ENCODE measurements around the gene TBX20.
"Not testable (repeated sequence)": the region's sequence is repeated elsewhere in the genome, so short reads cannot be mapped to it uniquely, and the experiment has no call there.

Gene TBX20

GRCh38 chr7:35255443-35256255, 1.7 kb upstream of the TBX20 start:
- no peak for DNase-seq (ENCODE audit: low read depth)

- no peak for DNase-seq (ENCODE audit: low read depth)
These were observed 869 bp upstream of the TBX20 start for GRCh38 chr7:35254496-35255442.

GRCh38 chr7:35253460-35253709, 515 bp downstream of the TBX20 start:
- no peak for DNase-seq (ENCODE audit: low read depth)

GRCh38 chr7:35252612-35253459, 1.1 kb downstream of the TBX20 start:
- DNase-seq (ENCODE audit: low read depth) = no peak

- DNase-seq (ENCODE audit: low read depth) = no peak
These were observed 2.1 kb downstream of the TBX20 start for GRCh38 chr7:35251606-35252310.

- DNase-seq (ENCODE audit: low read depth) = no peak
These were observed 3.0 kb downstream of the TBX20 start for GRCh38 chr7:35250941-35251340.

GRCh38 chr7:35250452-35250851, 3.4 kb downstream of the TBX20 start:
- DNase-seq (ENCODE audit: low read depth) = no peak

- DNase-seq (ENCODE audit: low read depth) = no peak
These were observed 4.4 kb downstream of the TBX20 start for GRCh38 chr7:35249537-35249907.

- no peak for DNase-seq (ENCODE audit: low read depth)
These were observed 5.0 kb downstream of the TBX20 start for GRCh38 chr7:35248576-35249536.

- DNase-seq (ENCODE audit: low read depth) = no peak
These were observed 7.1 kb downstream of the TBX20 start for GRCh38 chr7:35246819-35247218.

- no peak for DNase-seq (ENCODE audit: low read depth)
These were observed 12.0 kb downstream of the TBX20 start for GRCh38 chr7:35241884-35242283.

GRCh38 chr7:35241436-35241835, 12.5 kb downstream of the TBX20 start:
- no peak for DNase-seq (ENCODE audit: low read depth)

- DNase-seq (ENCODE audit: low read depth) = not testable (repeated sequence)
These were observed 12.9 kb downstream of the TBX20 start for GRCh38 chr7:35241008-35241407.

GRCh38 chr7:35238456-35238855, 15.4 kb downstream of the TBX20 start:
- DNase-seq (ENCODE audit: low read depth) = not testable (repeated sequence)

GRCh38 chr7:35232994-35233393, 20.9 kb downstream of the TBX20 start:
- no peak for DNase-seq (ENCODE audit: low read depth)

- not testable (repeated sequence) for DNase-seq (ENCODE audit: low read depth)
These were observed 22.7 kb downstream of the TBX20 start for GRCh38 chr7:35231221-35231620.

GRCh38 chr7:35229116-35229780, 24.7 kb downstream of the TBX20 start:
- not testable (repeated sequence) for DNase-seq (ENCODE audit: low read depth)

- not testable (repeated sequence) for DNase-seq (ENCODE audit: low read depth)
These were observed 25.3 kb downstream of the TBX20 start for GRCh38 chr7:35228496-35229051.

GRCh38 chr7:35227438-35227837, 26.5 kb downstream of the TBX20 start:
- DNase-seq (ENCODE audit: low read depth) = not testable (repeated sequence)

GRCh38 chr7:35222445-35222844, 31.5 kb downstream of the TBX20 start:
- DNase-seq (ENCODE audit: low read depth) = not testable (repeated sequence)

Measured in stimulated activated CD8-positive, alpha-beta memory T cell treated with anti-CD3 and anti-CD28 coated beads, Interleukin-15, amount 100 ng/mL, for 1 hour (primary cell).